ENCODE results near the gene OR10G8. TPM values are rescaled to one million over a fixed set of nuclear protein-coding genes. Genes with fewer than 3 reads are reported as not detected.

OR10G8 gene
- total and polyA plus RNA-seq, 9 donors, result not detected

- peaks cover 10% of the 10 kb centered on the region for H3K27me3 ChIP-seq (ENCODE audit: control insufficient read depth, insufficient read depth, low read length)
- no peak for DNase-seq
- H3K4me1 ChIP-seq (ENCODE audit: control insufficient read depth, insufficient read depth, low read length), result peaks cover 9% of the 10 kb centered on the region
- no peak overlapping the region for H3K4me3 ChIP-seq (ENCODE audit: low read length)
- H3K27ac ChIP-seq (ENCODE audit: low read length), result no peak overlapping the region
- no peaks in the 10 kb centered on the region for H3K36me3 ChIP-seq (ENCODE audit: control insufficient read depth, insufficient read depth, low read length)
- no peaks in the 10 kb centered on the region for H3K9me3 ChIP-seq (replicated peaks; ENCODE audit: control insufficient read depth, low read depth, low read length)
- no CpG with 5 or more reads among the region's 1 CpG for WGBS (ENCODE audit: insufficient coverage)
These were observed 50.7 kb downstream of the OR10G8 start for GRCh38 chr11:124077266-124077665.

GRCh38 chr11:124078591-124078990 is 52.0 kb downstream of the OR10G8 start:
- Histone ChIP-seq H3K4me3 (ENCODE audit: low read length) (no peak overlapping the region), H3K36me3 (ENCODE audit: control insufficient read depth, insufficient read depth, low read length) (no peaks in the 10 kb centered on the region), H3K27me3 (ENCODE audit: control insufficient read depth, insufficient read depth, low read length) (peaks cover 10% of the 10 kb centered on the region), H3K9me3 (replicated peaks; ENCODE audit: control insufficient read depth, low read depth, low read length) (no peaks in the 10 kb centered on the region), H3K4me1 (ENCODE audit: control insufficient read depth, insufficient read depth, low read length) (peaks cover 9% of the 10 kb centered on the region), H3K27ac (ENCODE audit: low read length) (no peak overlapping the region)
- 25% methylated on average over 1 of the region's 2 CpGs for WGBS (ENCODE audit: insufficient coverage)
- DNase-seq, result no peak

- H3K4me1 ChIP-seq (ENCODE audit: control insufficient read depth, insufficient read depth, low read length), result peaks cover 9% of the 10 kb centered on the region
- no peak for DNase-seq
- no peaks in the 10 kb centered on the region for H3K9me3 ChIP-seq (replicated peaks; ENCODE audit: control insufficient read depth, low read depth, low read length)
- WGBS (ENCODE audit: insufficient coverage), result 33% methylated on average over 1 of the region's 8 CpGs
- H3K27me3 ChIP-seq (ENCODE audit: control insufficient read depth, insufficient read depth, low read length), result peaks cover 10% of the 10 kb centered on the region
- no peak overlapping the region for H3K27ac ChIP-seq (ENCODE audit: low read length)
- H3K36me3 ChIP-seq (ENCODE audit: control insufficient read depth, insufficient read depth, low read length), result no peaks in the 10 kb centered on the region
- no peak overlapping the region for H3K4me3 ChIP-seq (ENCODE audit: low read length)
These were observed 53.2 kb downstream of the OR10G8 start for GRCh38 chr11:124079631-124080326.

Other genes with a start within 250 kb of the OR10G8 start
- gene OR6M1, start 220.4 kb upstream of the OR10G8 start, total RNA-seq, result not detected
- not detected for gene OR6M1, start 220.4 kb upstream of the OR10G8 start, polyA plus RNA-seq (ENCODE audit: insufficient read depth in 1 of 8, insufficient read length in 8 of 8, low replicate concordance in 1 of 8)
- not detected for gene TMEM225, start 141.1 kb upstream of the OR10G8 start, total RNA-seq
- gene TMEM225, start 141.1 kb upstream of the OR10G8 start, polyA plus RNA-seq (ENCODE audit: insufficient read depth in 1 of 8, insufficient read length in 8 of 8, low replicate concordance in 1 of 8), result not detected
- 0.04 TPM for gene OR8D4, start 124.6 kb upstream of the OR10G8 start, total RNA-seq
- gene OR8D4, start 124.6 kb upstream of the OR10G8 start, polyA plus RNA-seq (ENCODE audit: insufficient read depth in 1 of 8, insufficient read length in 8 of 8, low replicate concordance in 1 of 8), result under 1 TPM in 5 of 8 donors, not detected in 3; 0.06 to 0.09 (median 0.08) TPM
- gene OR4D5, start 87.2 kb upstream of the OR10G8 start, total RNA-seq, result 0.04 TPM
- not detected for gene OR4D5, start 87.2 kb upstream of the OR10G8 start, polyA plus RNA-seq (ENCODE audit: insufficient read depth in 1 of 8, insufficient read length in 8 of 8, low replicate concordance in 1 of 8)
- gene OR6T1, start 83.0 kb upstream of the OR10G8 start, total RNA-seq, result not detected
- not detected for gene OR6T1, start 83.0 kb upstream of the OR10G8 start, polyA plus RNA-seq (ENCODE audit: insufficient read depth in 1 of 8, insufficient read length in 8 of 8, low replicate concordance in 1 of 8)
- not detected for gene OR10S1, start 49.0 kb upstream of the OR10G8 start, total RNA-seq
- not detected for gene OR10S1, start 49.0 kb upstream of the OR10G8 start, polyA plus RNA-seq (ENCODE audit: insufficient read depth in 1 of 8, insufficient read length in 8 of 8, low replicate concordance in 1 of 8)
- not detected for gene OR10G6, start 31.6 kb upstream of the OR10G8 start, total RNA-seq
- not detected for gene OR10G6, start 31.6 kb upstream of the OR10G8 start, polyA plus RNA-seq (ENCODE audit: insufficient read depth in 1 of 8, insufficient read length in 8 of 8, low replicate concordance in 1 of 8)
- 0.04 TPM for gene OR10G4, start 13.8 kb upstream of the OR10G8 start, total RNA-seq
- under 1 TPM in 2 of 8 donors, not detected in 6; 0.04 to 0.31 TPM for gene OR10G4, start 13.8 kb upstream of the OR10G8 start, polyA plus RNA-seq (ENCODE audit: insufficient read depth in 1 of 8, insufficient read length in 8 of 8, low replicate concordance in 1 of 8)
- gene OR10G9, start 3.8 kb upstream of the OR10G8 start, total RNA-seq, result not detected
- gene OR10G9, start 3.8 kb upstream of the OR10G8 start, polyA plus RNA-seq (ENCODE audit: insufficient read depth in 1 of 8, insufficient read length in 8 of 8, low replicate concordance in 1 of 8), result not detected
- gene OR10G7, start 14.5 kb downstream of the OR10G8 start, total RNA-seq, result not detected
- not detected for gene OR10G7, start 14.5 kb downstream of the OR10G8 start, polyA plus RNA-seq (ENCODE audit: insufficient read depth in 1 of 8, insufficient read length in 8 of 8, low replicate concordance in 1 of 8)
- 101 TPM for gene VWA5A, start 88.7 kb downstream of the OR10G8 start, total RNA-seq
- gene VWA5A, start 88.7 kb downstream of the OR10G8 start, polyA plus RNA-seq (ENCODE audit: insufficient read depth in 1 of 8, insufficient read length in 8 of 8, low replicate concordance in 1 of 8), result 100 to 1,000 TPM in 5 of 8 donors, 10 to 100 TPM in 3; 73.8 to 139 (median 106) TPM
- under 0.01 TPM for gene OR10D3, start 156.5 kb downstream of the OR10G8 start, total RNA-seq
- under 1 TPM in 1 of 8 donors, not detected in 7; 0.05 TPM for gene OR10D3, start 156.5 kb downstream of the OR10G8 start, polyA plus RNA-seq (ENCODE audit: insufficient read depth in 1 of 8, insufficient read length in 8 of 8, low replicate concordance in 1 of 8)
- gene OR8G1, start 214.3 kb downstream of the OR10G8 start, total RNA-seq, result 0.09 TPM
- under 1 TPM in 2 of 8 donors, not detected in 6; 0.07 to 0.15 TPM for gene OR8G1, start 214.3 kb downstream of the OR10G8 start, polyA plus RNA-seq (ENCODE audit: insufficient read depth in 1 of 8, insufficient read length in 8 of 8, low replicate concordance in 1 of 8)
- not detected for gene OR8G5, start 229.6 kb downstream of the OR10G8 start, total RNA-seq
- under 1 TPM in 4 of 8 donors, not detected in 4; 0.11 to 0.34 (median 0.21) TPM for gene OR8G5, start 229.6 kb downstream of the OR10G8 start, polyA plus RNA-seq (ENCODE audit: insufficient read depth in 1 of 8, insufficient read length in 8 of 8, low replicate concordance in 1 of 8)